Kidney capillary endothelial cell (primary cell): ENCODE results near the gene TOMM20L.
A peak's percentile ranks its signal among the peaks of the same experiment; 100 is the strongest.
"Not testable (repeated sequence)": the region's sequence is repeated elsewhere in the genome, so short reads cannot be mapped to it uniquely, and the experiment has no call there.

ENCODE experiments used
- DNase-seq: peaks from one replicate; pipeline ENCODE4 v3.0.0-alpha.2; 2018; ENCODE audit warnings: low spot score

Gene TOMM20L

GRCh38 chr14:58395812-58396788, at the start of gene TOMM20L:
TOMM20L (plus strand) TSS chr14:58395930; CDS start chr14:58395958, 28 bp downstream.
- DNase-seq = peak; percentile 77

- no peak for DNase-seq
Observed at GRCh38 chr14:58353516-58354299, 42.0 kb upstream of the TOMM20L start.

GRCh38 chr14:58354808-58355207, 40.9 kb upstream of the TOMM20L start:
- DNase-seq = no peak

GRCh38 chr14:58356268-58356667, 39.5 kb upstream of the TOMM20L start:
- DNase-seq = no peak

- not testable (repeated sequence) for DNase-seq
Observed at GRCh38 chr14:58362272-58362671, 33.5 kb upstream of the TOMM20L start.

- DNase-seq = peak; percentile 13
Observed at GRCh38 chr14:58362798-58363412, 32.8 kb upstream of the TOMM20L start.

- no peak for DNase-seq
Observed at GRCh38 chr14:58364316-58364715, 31.4 kb upstream of the TOMM20L start.

- DNase-seq = no peak
Observed at GRCh38 chr14:58367296-58367695, 28.4 kb upstream of the TOMM20L start.

- DNase-seq = peak; percentile 70
Observed at GRCh38 chr14:58368956-58369355, 26.8 kb upstream of the TOMM20L start.

GRCh38 chr14:58376791-58377190, 18.9 kb upstream of the TOMM20L start:
- DNase-seq = no peak

- DNase-seq = no peak
Observed at GRCh38 chr14:58390830-58391229, 4.9 kb upstream of the TOMM20L start.

- no peak for DNase-seq
Observed at GRCh38 chr14:58395562-58395811, 243 bp upstream of the TOMM20L start.

- no peak for DNase-seq
Observed at GRCh38 chr14:58397156-58397555, 1.4 kb downstream of the TOMM20L start.

GRCh38 chr14:58398495-58398894, 2.8 kb downstream of the TOMM20L start:
- no peak for DNase-seq

GRCh38 chr14:58398895-58399294, 3.2 kb downstream of the TOMM20L start:
- DNase-seq = no peak

GRCh38 chr14:58401587-58401986, 5.9 kb downstream of the TOMM20L start:
- DNase-seq = no peak

GRCh38 chr14:58408681-58409215, 13.0 kb downstream of the TOMM20L start:
- no peak for DNase-seq

GRCh38 chr14:58414845-58415244, 19.1 kb downstream of the TOMM20L start:
- no peak for DNase-seq

- DNase-seq = no peak
Observed at GRCh38 chr14:58415636-58416547, 20.2 kb downstream of the TOMM20L start.

GRCh38 chr14:58416934-58417333, 21.2 kb downstream of the TOMM20L start:
- DNase-seq = not testable (repeated sequence)

- DNase-seq = no peak
Observed at GRCh38 chr14:58426670-58427280, 31.0 kb downstream of the TOMM20L start.
